ENCODE results near the gene TMEM179B.

The TMEM179B gene

GRCh38 chr11:62832336-62833234 is 45.4 kb downstream of the TMEM179B start, which contains the start of gene TEX54:
Gene TEX54, minus strand, starts transcription at chr11:62832841.
- ATAC-seq (ENCODE audit: low read depth) (peak; percentile 2), DNase-seq (ENCODE audit: low spot score in 2 of 2) (no peak)
- H3K36me3 Mint-ChIP-seq: peaks cover 20% of the 10 kb centered on the region
- H3K27ac Mint-ChIP-seq: peak within 1 kb of the TSS; percentile 95
- peak within 1 kb of the TSS; percentile 88 for H3K4me3 Mint-ChIP-seq
- peaks cover 28% of the 10 kb centered on the region for H3K4me1 Mint-ChIP-seq
- no peaks in the 10 kb centered on the region for H3K9me3 Mint-ChIP-seq
- H3K27me3 Mint-ChIP-seq: no peaks in the 10 kb centered on the region

- no peak for DNase-seq (ENCODE audit: low spot score in 2 of 2)
- Mint-ChIP-seq H3K9me3 (no peaks in the 10 kb centered on the region), H3K4me3 (no peak overlapping the region), H3K27ac (no peak overlapping the region), H3K27me3 (no peaks in the 10 kb centered on the region), H3K4me1 (peaks cover 30% of the 10 kb centered on the region), H3K36me3 (peaks cover 20% of the 10 kb centered on the region)
- no peak for ATAC-seq (ENCODE audit: low read depth)
Observed at GRCh38 chr11:62835336-62835735, 48.1 kb downstream of the TMEM179B start.

- ATAC-seq (ENCODE audit: low read depth) (peak; percentile 52), DNase-seq (ENCODE audit: low spot score in 2 of 2) (peak; percentile 80 to 84)
- H3K4me3 Mint-ChIP-seq: no peak within 1 kb of the TSS
- no peaks in the 10 kb centered on the region for H3K27me3 Mint-ChIP-seq
- peaks cover 16% of the 10 kb centered on the region for H3K36me3 Mint-ChIP-seq
- H3K4me1 Mint-ChIP-seq: peaks cover 17% of the 10 kb centered on the region
- no peak within 1 kb of the TSS for H3K27ac Mint-ChIP-seq
- no peaks in the 10 kb centered on the region for H3K9me3 Mint-ChIP-seq
Observed at GRCh38 chr11:62839050-62839945, 52.1 kb downstream of the TMEM179B start, which contains the start of gene WDR74. Gene WDR74, minus strand, starts transcription at chr11:62839590. Its CDS starts 20 bp downstream, at chr11:62839570.
